Left lung (tissue), 10 donors: ENCODE measurements around the gene ARSG. TPM values are rescaled to one million over a fixed set of nuclear protein-coding genes. Genes with fewer than 3 reads are reported as not detected.

Experiments
- ATAC-seq: fragments of 200-7000 bp; cut with Tn5 transposase; one replicate; pipeline ENCODE4 v1.9.1; 2020; ENCODE audit warnings: moderate library complexity
- DNase-seq, 4 donors: peaks; one replicate each; pipeline ENCODE4 v3.0.0-alpha.2; 2013 to 2020
- H3K27ac ChIP-seq, 2 donors: fragments of 200-600 bp; sonication (generic) in 1 of 2; one replicate each; pipeline versions ENCODE4 v1.5.0 to v1.8.0; 2020 to 2021
- H3K27me3 ChIP-seq, 2 donors: fragments of 200-600 bp; sonication (generic) in 1 of 2; one replicate each; pipeline versions ENCODE4 v1.5.0 to v1.8.0; 2020 to 2021
- H3K36me3 ChIP-seq, 2 donors: fragments of 200-600 bp; sonication (generic) in 1 of 2; one replicate each; pipeline versions ENCODE4 v1.5.0 to v1.8.0; 2020 to 2021
- H3K4me1 ChIP-seq, 2 donors: fragments of 200-600 bp; one replicate each; pipeline ENCODE4 v1.8.0; 2021
- H3K4me3 ChIP-seq, 2 donors: fragments of 200-600 bp; sonication (generic) in 1 of 2; one replicate each; pipeline versions ENCODE4 v1.5.0 to v1.8.0; 2020 to 2021; ENCODE audit warnings: mild to moderate bottlenecking in 1 of 2
- H3K9me3 ChIP-seq, 2 donors: fragments of 200-600 bp; sonication (generic) in 1 of 2; one replicate each; pipeline versions ENCODE4 v1.5.0 to v1.8.0; 2020 to 2021
- CTCF ChIP-seq, 2 donors: fragments of 200-600 bp; sonication (generic) in 1 of 2; IDR thresholded peaks; one replicate each; pipeline versions ENCODE4 v1.5.0 to v1.8.0; 2021; ENCODE audit warnings: antibody characterized with exemption in 2 of 2
- intact Hi-C, 2 donors: fragments of 100-400 bp; cut with DNase I; formaldehyde crosslinking; loops; one replicate each; pipeline versions ENCODE4 v1.11.2 to v1.14.2; 2022
- polyA plus RNA-seq, 6 donors: library from polyadenylated mRNA; unstranded; fragments of 120-200 nt; gene quantifications; one replicate each; pipeline ENCODE4 v1.2.1, GENCODE V29; 2013; ENCODE audit not compliant: insufficient read length in 6 of 6
- total RNA-seq, 2 donors: library from RNA; stranded (reverse); fragmentation: NEBNext Ultra II Directional; extraction: Animal tissue kit (Norgen Biotek cat#: 25700); gene quantifications; one replicate each; pipeline ENCODE4 v1.2.1, GENCODE V29; 2021
- donor health status: DM: no; HTN: yes; CAD: no.
- donor health status: DM: no; HTN: no; CAD: no.

Gene ARSG
- total and polyA plus RNA-seq, 8 donors = 3.4 to 10.0 (median 4.5) TPM

- no peaks in the 10 kb centered on the region for H3K27me3 ChIP-seq
Observed at GRCh38 chr17:68457168-68457538, 165.9 kb downstream of the ARSG start, which contains the start of gene WIPI1. TSS of gene WIPI1 (minus strand) at chr17:68457496. CDS start at chr17:68457421, 75 bp downstream.

GRCh38 chr17:68457539-68458259, 166.4 kb downstream of the ARSG start:
- Histone ChIP-seq H3K27ac (peak overlapping the region; percentile 86 to 91), H3K4me3 (peak overlapping the region; percentile 85 to 88), H3K4me1 (peaks cover 9 to 68% of the 10 kb centered on the region in 2 donors), H3K36me3 (peaks cover 0 to 2% of the 10 kb centered on the region in 2 donors), H3K27me3 (no peaks in the 10 kb centered on the region), H3K9me3 (no peaks in the 10 kb centered on the region)
- peak; percentile 97 to 99 (median 99) for DNase-seq
- intact Hi-C loops = loop anchor here in 1 of 2 donors (10.0 kb wide), 1 partner anchor 213 kb away; the partner anchor contains the start of gene AMZ2
- TF ChIP-seq CTCF (IDR thresholded peaks at IDR 0.05) = no peak
- peak; percentile 90 for ATAC-seq

More at GRCh38 chr17:68457168-68457538, 165.9 kb downstream of the ARSG start, which contains the start of gene WIPI1:
- peaks cover 0 to 7% of the 10 kb centered on the region in 2 donors for H3K36me3 ChIP-seq
- peak within 1 kb of the TSS; percentile 86 to 91 for H3K27ac ChIP-seq
- H3K4me1 ChIP-seq = peaks cover 9 to 64% of the 10 kb centered on the region in 2 donors
- H3K4me3 ChIP-seq = peak within 1 kb of the TSS; percentile 85 to 88
- intact Hi-C loops = loop anchor here in 1 of 2 donors (10.0 kb wide), 1 partner anchor 212 kb away; the partner anchor contains the start of gene AMZ2
- DNase-seq (peak in 2 of 4 donors; percentile 48 to 73), ATAC-seq (no peak)
- TF ChIP-seq CTCF (IDR thresholded peaks at IDR 0.05) = no peak
- H3K9me3 ChIP-seq = no peaks in the 10 kb centered on the region

- Histone ChIP-seq H3K9me3 (no peaks in the 10 kb centered on the region), H3K27ac (peak overlapping the region; percentile 69 to 84), H3K36me3 (no peaks in the 10 kb centered on the region), H3K4me1 (peaks cover 9 to 63% of the 10 kb centered on the region in 2 donors), H3K4me3 (peak overlapping the region; percentile 40 to 88), H3K27me3 (no peaks in the 10 kb centered on the region)
- no peak for DNase-seq
- intact Hi-C loops = loop anchor here in 1 of 2 donors (10.0 kb wide), 1 partner anchor 214 kb away; the partner anchor contains the start of gene AMZ2
- no peak for ATAC-seq
- TF ChIP-seq CTCF (IDR thresholded peaks at IDR 0.05) = no peak
Observed at GRCh38 chr17:68458260-68459036, 167.2 kb downstream of the ARSG start.

GRCh38 chr17:68459037-68459639, 167.8 kb downstream of the ARSG start:
- Histone ChIP-seq H3K9me3 (no peaks in the 10 kb centered on the region), H3K27ac (no peak overlapping the region), H3K4me1 (peaks cover 9 to 57% of the 10 kb centered on the region in 2 donors), H3K4me3 (no peak overlapping the region), H3K27me3 (no peaks in the 10 kb centered on the region), H3K36me3 (no peaks in the 10 kb centered on the region)
- DNase-seq (no peak), ATAC-seq (no peak)
- TF ChIP-seq CTCF (IDR thresholded peaks at IDR 0.05) = no peak
- intact Hi-C loops = loop anchor here in 1 of 2 donors (10.0 kb wide), 1 partner anchor 214 kb away; the partner anchor contains the start of gene AMZ2
